B cell (primary cell): ENCODE data around the gene GPR137. TPM values are rescaled to one million over a fixed set of nuclear protein-coding genes. Genes with fewer than 3 reads are reported as not detected.

Experiments
- ATAC-seq: fragments of 200-7000 bp; cut with Tn5 transposase; one replicate; pipeline ENCODE4 v1.10.0; 2021; ENCODE audit warnings: low read depth, mild to moderate bottlenecking, moderate number of reproducible peaks, moderate library complexity
- CTCF ChIA-PET: fragments of 350-600 bp; sonication (Branson Sonifier 250); formaldehyde crosslinking; loops from one replicate; lab custom pipeline; 2021; ENCODE audit warnings: antibody characterized with exemption, inconsistent platforms; lab: Charles Lee
- POLR2A ChIA-PET: fragments of 350-600 bp; sonication (Branson Sonifier 250); formaldehyde crosslinking; loops from one replicate; lab custom pipeline; 2021; ENCODE audit warnings: antibody characterized with exemption; lab: Charles Lee
- DNase-seq: peaks from one replicate; pipeline ENCODE4 v3.0.0; 2013
- H2AFZ ChIP-seq: 2 replicates; pipeline ENCODE4 v1.6.1; 2012; ENCODE audit warnings: mild to moderate bottlenecking, low read depth, low read length; ENCODE audit not compliant: insufficient read depth, poor library complexity, severe bottlenecking
- H3K27ac ChIP-seq, 2 donors: 1 replicate in 1 of 2; 2 replicates in 1 of 2; pipeline ENCODE4 v1.5.1; 2012 to 2013; ENCODE audit warnings: low read length in 2 of 2, mild to moderate bottlenecking in 2 of 2, moderate library complexity in 1 of 2
- H3K27me3 ChIP-seq, 4 experiments: fragments of 200-600 bp in 1 of 4; sonication (generic) in 1 of 4; replicated peaks in 1 of 4; 1 replicate in 2 of 4; 2 replicates in 2 of 4; pipeline versions ENCODE4 v1.6.1 to v1.7.0; 2013 to 2016; ENCODE audit warnings: low read length in 3 of 4, mild to moderate bottlenecking in 2 of 4, mixed read lengths in 1 of 4, moderate library complexity in 1 of 4; ENCODE audit not compliant: insufficient read depth in 4 of 4, control insufficient read depth in 3 of 4; ENCODE audit errors: control extremely low read depth in 1 of 4
- H3K36me3 ChIP-seq, 2 experiments: replicated peaks in 1 of 2; 1 replicate in 1 of 2; 2 replicates in 1 of 2; pipeline versions ENCODE4 v1.6.1 to v1.7.1; 2013; ENCODE audit warnings: low read length in 1 of 2; ENCODE audit not compliant: insufficient read depth in 2 of 2, control insufficient read depth in 1 of 2; ENCODE audit errors: control extremely low read depth in 1 of 2, extremely low read depth in 1 of 2
- H3K4me1 ChIP-seq, 2 donors: fragments of 200-600 bp in 1 of 2; sonication (generic) in 1 of 2; 1 replicate in 1 of 2; 2 replicates in 1 of 2; pipeline versions ENCODE4 v1.5.1 to v1.6.1; 2013 to 2017; ENCODE audit warnings: low read length in 2 of 2; ENCODE audit not compliant: control insufficient read depth in 2 of 2, insufficient read depth in 2 of 2
- H3K4me2 ChIP-seq: replicated peaks from 2 replicates; pipeline ENCODE3; 2012; ENCODE audit warnings: mild to moderate bottlenecking, low read depth, low read length; ENCODE audit not compliant: poor library complexity, severe bottlenecking
- H3K4me3 ChIP-seq, 5 experiments: fragments of 200-600 bp in 1 of 5; sonication (generic) in 1 of 5; 1 replicate in 3 of 5; 2 replicates in 2 of 5; pipeline versions ENCODE4 v1.5.1 to v1.7.0; 2011 to 2016; ENCODE audit warnings: low read length in 4 of 5, mild to moderate bottlenecking in 4 of 5, low read depth in 2 of 5, control low read depth in 1 of 5, moderate library complexity in 1 of 5; ENCODE audit not compliant: insufficient read depth in 1 of 5; ENCODE audit errors: control extremely low read depth in 1 of 5, extremely low read depth in 1 of 5
- H3K79me2 ChIP-seq: fragments of 200-600 bp; sonication (generic); one replicate; pipeline ENCODE4 v1.6.0; 2016; ENCODE audit warnings: low read length; ENCODE audit not compliant: control insufficient read depth, insufficient read depth
- H3K9ac ChIP-seq: fragments of 200-600 bp; sonication (generic); 2 replicates; pipeline ENCODE4 v1.6.1; 2017; ENCODE audit warnings: mild to moderate bottlenecking, low read length, moderate library complexity
- H3K9me3 ChIP-seq, 3 donors: one replicate each; pipeline versions ENCODE4 v1.6.1 to v1.7.1; 2013; ENCODE audit warnings: low read length in 2 of 3; ENCODE audit not compliant: control insufficient read depth in 2 of 3, insufficient read depth in 1 of 3; ENCODE audit errors: control extremely low read depth in 1 of 3
- H4K20me1 ChIP-seq: 2 replicates; pipeline ENCODE4 v1.6.0; 2012; ENCODE audit warnings: mild to moderate bottlenecking, low read length; ENCODE audit not compliant: insufficient read depth, control insufficient read depth, poor library complexity, severe bottlenecking
- H3K27ac Mint-ChIP-seq: one replicate; pipeline ENCODE4 v1.8.0; 2021; ENCODE audit warnings: mixed read lengths
- H3K27me3 Mint-ChIP-seq: one replicate; pipeline ENCODE4 v1.8.0; 2021; ENCODE audit warnings: mixed read lengths
- H3K4me1 Mint-ChIP-seq: one replicate; pipeline ENCODE4 v1.8.0; 2021; ENCODE audit warnings: mixed read lengths
- H3K4me3 Mint-ChIP-seq: one replicate; pipeline ENCODE4 v1.8.0; 2021; ENCODE audit warnings: mixed read lengths
- H3K9me3 Mint-ChIP-seq: one replicate; pipeline ENCODE4 v1.8.0; 2022; ENCODE audit warnings: mixed read lengths; ENCODE audit not compliant: insufficient read depth
- EZH2 ChIP-seq: IDR thresholded peaks from 2 replicates; pipeline ENCODE4 v1.6.1; 2012; ENCODE audit warnings: borderline replicate concordance, low read depth, mild to moderate bottlenecking, moderate library complexity, low read length; ENCODE audit not compliant: insufficient read depth, poor library complexity, severe bottlenecking
- WGBS: methylation state at CpG from one replicate; pipeline ENCODE4 v1.1.5; 2013; ENCODE audit warnings: missing lambda C conversion rate; ENCODE audit not compliant: insufficient coverage; 5-methylcytosine and 5-hydroxymethylcytosine counted together
- intact Hi-C: fragments of 100-400 bp; cut with micrococcal nuclease; formaldehyde crosslinking; loops from one replicate; pipeline ENCODE4 v1.10.0; 2022
- polyA plus RNA-seq: library from polyadenylated mRNA; depleted of rRNA; stranded (reverse); fragments of >200 nt; gene quantifications from 2 replicates; pipeline ENCODE4 v1.2.3, GENCODE V29; 2012
- total RNA-seq, 2 donors: library from RNA; stranded (reverse); fragments of 120-200 nt in 1 of 2; gene quantifications; 1 replicate in 1 of 2; 2 replicates in 1 of 2; pipeline versions ENCODE4 v1.2.3 to v1.2.4, GENCODE V29; 2013 to 2022
- TF ChIP-seq, protein P1 (sequence below): fragments of 200-600 bp; IDR thresholded peaks from one replicate; pipeline ENCODE4 v1.8.0; 2022; ENCODE audit warnings: antibody characterized with exemption, mild to moderate bottlenecking

Gene GPR137
- total and polyA plus RNA-seq, 2 donors (not counting 1 experiment from before 2014, with no cell fraction given): 49.9 to 66.1 TPM

DNA sequence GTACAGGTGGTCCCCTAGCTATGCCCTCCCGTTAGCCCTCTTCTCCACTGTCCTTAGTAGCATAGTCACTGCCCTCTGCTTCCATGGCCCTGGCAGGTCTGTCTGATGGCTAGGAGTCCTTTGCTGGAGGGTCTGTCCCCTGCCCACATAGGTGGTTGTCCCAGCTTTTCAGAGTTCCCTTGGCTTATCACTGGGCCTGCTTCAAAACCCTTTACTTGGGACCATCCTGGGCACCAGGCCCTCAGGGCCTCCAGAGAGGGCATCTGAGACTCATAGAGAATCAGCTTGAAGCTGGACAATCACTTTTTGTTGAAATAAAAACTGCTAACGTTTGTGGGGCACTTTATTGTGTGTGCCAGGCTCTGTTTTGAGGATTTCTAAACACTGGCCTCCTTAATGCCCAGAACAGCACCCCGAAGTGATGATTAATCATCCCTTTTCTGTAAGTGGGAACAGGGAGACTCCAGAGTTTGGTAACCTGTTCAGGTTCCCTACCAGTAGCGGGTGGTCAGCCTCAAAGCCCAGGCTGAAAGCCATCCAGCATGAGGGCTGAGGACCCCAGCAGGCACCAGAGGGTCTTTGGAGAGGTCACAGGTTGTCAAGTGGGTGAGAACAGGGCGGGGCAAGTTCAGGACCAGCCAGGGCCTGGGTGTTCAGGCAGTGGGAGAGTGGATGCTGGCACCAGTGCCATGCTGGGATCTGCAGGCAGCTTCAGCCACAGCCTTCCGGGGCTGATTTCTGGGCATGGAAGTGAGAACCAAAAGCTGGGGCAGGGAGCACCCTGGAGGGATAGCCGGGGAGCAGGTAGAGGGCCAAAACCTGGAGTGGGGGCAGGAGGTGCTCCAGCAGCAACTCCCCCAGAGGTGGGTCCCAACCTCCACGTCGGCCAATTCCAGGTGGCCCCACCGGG lies 5.0 kb downstream of the GPR137 start:
- Histone ChIP-seq H3K27ac (no peak overlapping the region), H4K20me1 (peaks cover 32% of the 10 kb centered on the region), H3K9me3 (peaks cover 0 to 11% (median 0%) of the 10 kb centered on the region in 3 donors), H2AFZ (no peak overlapping the region), H3K4me1 (peaks cover 16 to 30% of the 10 kb centered on the region in 2 donors), H3K27me3 (peaks cover 0 to 45% (median 30%) of the 10 kb centered on the region in 4 experiments), H3K36me3 (no peaks in the 10 kb centered on the region), H3K9ac (no peak overlapping the region), H3K4me2 (peak overlapping the region; percentile 89), H3K4me3 (no peak overlapping the region), H3K79me2 (peaks cover 12% of the 10 kb centered on the region)
- DNase-seq (peak; percentile 32), ATAC-seq (no peak)
- intact Hi-C loops: no loop called here
- Mint-ChIP-seq H3K4me1 (peaks cover 17% of the 10 kb centered on the region), H3K4me3 (peak overlapping the region; percentile 82), H3K27me3 (peaks cover 28% of the 10 kb centered on the region), H3K27ac (no peak overlapping the region), H3K9me3 (no peaks in the 10 kb centered on the region)
- TF ChIP-seq, protein P1, sequence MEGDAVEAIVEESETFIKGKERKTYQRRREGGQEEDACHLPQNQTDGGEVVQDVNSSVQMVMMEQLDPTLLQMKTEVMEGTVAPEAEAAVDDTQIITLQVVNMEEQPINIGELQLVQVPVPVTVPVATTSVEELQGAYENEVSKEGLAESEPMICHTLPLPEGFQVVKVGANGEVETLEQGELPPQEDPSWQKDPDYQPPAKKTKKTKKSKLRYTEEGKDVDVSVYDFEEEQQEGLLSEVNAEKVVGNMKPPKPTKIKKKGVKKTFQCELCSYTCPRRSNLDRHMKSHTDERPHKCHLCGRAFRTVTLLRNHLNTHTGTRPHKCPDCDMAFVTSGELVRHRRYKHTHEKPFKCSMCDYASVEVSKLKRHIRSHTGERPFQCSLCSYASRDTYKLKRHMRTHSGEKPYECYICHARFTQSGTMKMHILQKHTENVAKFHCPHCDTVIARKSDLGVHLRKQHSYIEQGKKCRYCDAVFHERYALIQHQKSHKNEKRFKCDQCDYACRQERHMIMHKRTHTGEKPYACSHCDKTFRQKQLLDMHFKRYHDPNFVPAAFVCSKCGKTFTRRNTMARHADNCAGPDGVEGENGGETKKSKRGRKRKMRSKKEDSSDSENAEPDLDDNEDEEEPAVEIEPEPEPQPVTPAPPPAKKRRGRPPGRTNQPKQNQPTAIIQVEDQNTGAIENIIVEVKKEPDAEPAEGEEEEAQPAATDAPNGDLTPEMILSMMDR: no peak
- TF ChIP-seq EZH2: peak; percentile 48
- ChIA-PET POLR2A (no interaction called here), CTCF (interaction anchor here (1.3 to 6.8 kb wide), 4 partner anchors 12 to 86 kb away, joined by 3 to 47 read pairs (median 6); partner anchors contain the start of gene CATSPERZ)
- 70% methylated on average over 9 of the region's 10 CpGs for WGBS
